NCI-H2029 treated with DMSO at 0.1 percent for 48 hours (cell line): ENCODE measurements around the gene HDAC4.

Experiments used
- DNase-seq: peaks from one replicate; lab custom pipeline; 2025; lab: John Stamatoyannopoulos, UW

HDAC4 gene

GRCh38 chr2:239265681-239266433 is 135.0 kb downstream of the HDAC4 start:
- no peak for DNase-seq

GRCh38 chr2:239264838-239265651 is 135.8 kb downstream of the HDAC4 start:
- DNase-seq, result no peak

- no peak for DNase-seq
Observed at GRCh38 chr2:239264492-239264837, 136.4 kb downstream of the HDAC4 start.

DNA sequence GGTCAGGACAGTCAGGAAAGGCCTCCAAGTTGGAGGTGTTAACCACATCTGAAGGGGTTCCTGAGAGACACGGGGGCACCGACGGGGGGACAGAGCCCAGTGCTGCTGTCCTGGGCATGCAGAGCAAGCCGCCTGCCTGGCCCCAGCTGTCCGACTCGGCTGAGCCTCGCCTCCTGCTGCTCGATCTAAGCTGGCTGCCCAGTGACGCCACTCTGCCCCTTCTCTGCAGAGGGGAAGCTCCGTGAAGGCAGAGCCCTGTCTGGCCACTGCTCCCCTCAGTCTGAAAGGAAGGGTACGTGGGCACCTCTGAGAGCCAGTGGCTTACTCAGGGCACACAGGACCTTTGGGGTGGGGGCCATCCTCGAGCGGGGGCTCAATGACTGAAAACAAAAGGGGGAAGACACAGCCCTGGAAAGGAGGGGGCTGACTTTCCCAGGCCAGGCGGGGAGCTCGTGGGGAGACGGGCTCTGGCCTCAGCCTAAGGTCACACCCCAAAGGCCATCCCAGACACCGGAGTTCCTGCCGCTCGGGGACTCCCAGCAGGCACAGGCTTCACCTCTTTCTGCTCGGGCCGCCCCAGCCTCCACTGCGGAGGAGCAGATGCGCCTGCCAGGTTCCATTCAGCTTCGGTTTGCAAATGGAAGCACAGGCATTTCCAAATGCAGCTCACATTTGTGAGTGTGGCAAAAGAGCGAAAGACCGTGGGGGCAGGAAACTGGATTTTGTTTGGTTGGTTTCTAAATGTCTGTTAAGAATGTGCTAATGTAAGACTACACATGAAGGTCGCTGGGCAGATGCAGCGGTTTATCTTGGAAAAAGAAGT is 136.9 kb downstream of the HDAC4 start:
- DNase-seq, result no peak

- no peak for DNase-seq
Observed at GRCh38 chr2:239263231-239263630, 137.6 kb downstream of the HDAC4 start.

GRCh38 chr2:239262484-239263230 is 138.2 kb downstream of the HDAC4 start:
- no peak for DNase-seq

GRCh38 chr2:239261796-239262483 is 138.9 kb downstream of the HDAC4 start:
- DNase-seq, result no peak

DNA sequence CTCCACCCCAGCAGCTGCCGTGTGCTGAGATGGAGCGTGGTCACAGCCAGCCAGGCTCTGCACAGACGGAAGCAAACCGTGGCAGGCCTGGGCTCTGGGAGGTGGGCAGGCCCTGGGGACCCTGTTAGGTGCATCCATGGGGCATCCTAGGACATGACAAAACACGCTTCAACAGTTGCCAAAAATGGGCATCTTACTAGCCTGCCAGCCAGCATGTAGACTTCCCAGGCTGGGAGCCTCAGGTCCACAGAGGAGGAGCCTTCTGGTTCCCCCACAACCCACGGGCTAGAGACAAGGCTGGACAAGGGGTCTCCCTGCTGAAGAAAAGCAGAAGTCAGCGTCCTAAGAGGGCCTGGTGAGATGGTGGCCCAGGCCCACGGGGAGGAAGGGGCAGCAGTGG is 139.5 kb downstream of the HDAC4 start:
- no peak for DNase-seq

DNA sequence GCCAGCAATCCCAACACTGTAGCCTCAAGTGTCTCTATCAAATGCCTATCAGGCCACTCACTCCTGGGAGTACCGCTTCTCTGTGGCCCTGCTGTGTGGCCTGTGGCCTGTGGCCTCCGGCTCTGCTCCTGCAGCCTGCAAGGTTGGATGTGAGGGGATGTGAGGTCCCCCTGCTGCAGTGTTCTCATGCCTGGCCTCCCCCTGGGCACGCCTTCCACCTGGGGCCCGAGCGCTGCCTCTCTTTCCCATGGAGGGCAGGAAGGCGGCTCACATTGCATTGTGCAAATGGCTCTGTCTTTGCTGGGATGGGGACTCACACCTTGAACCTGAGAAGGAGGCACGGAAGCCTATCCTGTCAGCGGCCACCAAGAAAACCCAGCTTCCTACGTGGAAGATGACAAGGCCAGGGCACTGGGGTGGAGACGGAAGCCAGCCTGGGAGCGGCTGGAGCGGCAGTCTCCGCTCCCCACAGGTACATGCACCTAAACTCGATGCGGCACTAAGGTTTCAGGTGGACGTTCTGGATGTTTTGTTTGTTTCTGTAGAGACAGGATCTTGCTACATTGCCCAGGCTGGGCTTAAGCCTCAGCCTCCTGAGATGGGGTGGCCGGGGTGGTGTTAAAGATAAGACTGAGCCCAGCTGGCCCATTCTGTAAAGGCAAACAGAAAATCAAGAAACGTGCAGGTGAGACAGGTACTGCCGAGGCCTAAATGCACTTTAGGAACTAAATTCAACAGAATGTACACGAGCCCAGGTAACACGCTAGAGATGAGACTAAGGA is 140.1 kb downstream of the HDAC4 start:
- DNase-seq, result no peak

- no peak for DNase-seq
Observed at GRCh38 chr2:239259603-239260298, 141.1 kb downstream of the HDAC4 start.

GRCh38 chr2:239259173-239259572 is 141.6 kb downstream of the HDAC4 start:
- DNase-seq, result no peak

- no peak for DNase-seq
Observed at GRCh38 chr2:239258248-239258647, 142.6 kb downstream of the HDAC4 start.

DNA sequence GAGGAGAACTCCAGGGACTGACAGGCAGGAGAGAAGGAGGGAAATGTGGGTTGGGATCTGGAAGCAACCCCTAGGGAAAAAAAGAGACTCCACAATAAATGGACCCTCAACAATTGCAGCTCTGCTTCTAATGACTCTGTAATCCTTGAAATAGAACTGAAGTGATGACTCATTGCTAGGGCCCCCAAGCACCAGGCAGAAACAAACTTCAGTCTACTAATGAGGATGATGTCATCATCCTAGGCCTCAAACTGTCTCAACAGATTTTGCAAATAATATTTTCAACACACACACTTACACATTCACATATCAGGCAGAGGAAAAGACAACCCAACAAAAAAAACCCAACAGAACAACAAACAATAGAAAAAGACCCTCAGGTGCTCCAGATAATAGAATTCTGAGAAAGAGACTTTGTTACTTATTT is 143.3 kb downstream of the HDAC4 start:
- DNase-seq, result no peak

GRCh38 chr2:239256350-239256743 is 144.5 kb downstream of the HDAC4 start:
- no peak for DNase-seq

- DNase-seq, result no peak
Observed at GRCh38 chr2:239255628-239256349, 145.0 kb downstream of the HDAC4 start.

- DNase-seq, result no peak
Observed at GRCh38 chr2:239255218-239255617, 145.6 kb downstream of the HDAC4 start.

GRCh38 chr2:239253701-239254436 is 147.0 kb downstream of the HDAC4 start:
- DNase-seq, result no peak

DNA sequence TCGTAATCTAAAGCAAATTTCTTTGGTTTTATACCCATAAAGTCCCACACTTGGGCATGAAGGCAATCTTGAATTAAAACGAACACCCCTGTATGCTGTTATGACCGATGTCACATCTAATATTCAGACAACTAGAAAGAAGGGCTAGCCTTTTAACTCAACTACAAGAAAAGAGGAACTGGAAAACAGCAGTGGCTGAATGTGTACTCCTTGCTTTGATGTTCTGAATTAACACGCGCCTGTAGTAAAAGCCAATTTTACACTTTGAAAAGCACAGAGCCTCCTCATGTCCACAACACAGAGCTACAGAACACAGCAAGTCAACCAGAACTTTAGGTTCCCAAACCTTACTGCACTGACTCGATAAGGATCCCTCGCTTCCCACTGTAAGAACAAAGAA is 147.6 kb downstream of the HDAC4 start:
- DNase-seq, result no peak
